Skeletal muscle cell (primary cell): Measurements from ENCODE around the gene VCAM1.

ENCODE experiments used
- DNase-seq: peaks from one replicate; pipeline ENCODE4 v3.0.0-alpha.2; 2010; ENCODE audit warnings: low read depth
- H3K4me3 ChIP-seq: 2 replicates; pipeline ENCODE4 v1.5.1; 2011; ENCODE audit warnings: low read depth, mild to moderate bottlenecking, control low read depth, low read length, moderate library complexity

The VCAM1 gene

GRCh38 chr1:100720751-100721150 is 1.2 kb downstream of the VCAM1 start:
- DNase-seq: no peak
- no peak overlapping the region for H3K4me3 ChIP-seq

GRCh38 chr1:100721526-100722207 is 2.1 kb downstream of the VCAM1 start:
- H3K4me3 ChIP-seq: peak overlapping the region; percentile 31
- DNase-seq: peak; percentile 86

GRCh38 chr1:100722221-100722620 is 2.7 kb downstream of the VCAM1 start:
- no peak overlapping the region for H3K4me3 ChIP-seq

GRCh38 chr1:100724281-100724680 is 4.7 kb downstream of the VCAM1 start:
- no peak for DNase-seq
- H3K4me3 ChIP-seq: no peak overlapping the region

More at GRCh38 chr1:100722221-100722620, 2.7 kb downstream of the VCAM1 start:
- DNase-seq: no peak

- no peak overlapping the region for H3K4me3 ChIP-seq
- DNase-seq: no peak
Measured at GRCh38 chr1:100730130-100730529, 10.6 kb downstream of the VCAM1 start.

GRCh38 chr1:100731309-100731708 is 11.8 kb downstream of the VCAM1 start:
- no peak overlapping the region for H3K4me3 ChIP-seq
- no peak for DNase-seq

- DNase-seq: no peak
- H3K4me3 ChIP-seq: no peak overlapping the region
Measured at GRCh38 chr1:100731758-100732157, 12.2 kb downstream of the VCAM1 start.

GRCh38 chr1:100734676-100735075 is 15.1 kb downstream of the VCAM1 start:
- peak; percentile 37 for DNase-seq
- no peak overlapping the region for H3K4me3 ChIP-seq

GRCh38 chr1:100735244-100735643 is 15.7 kb downstream of the VCAM1 start:
- no peak for DNase-seq
- no peak overlapping the region for H3K4me3 ChIP-seq

- no peak overlapping the region for H3K4me3 ChIP-seq
- DNase-seq: no peak
Measured at GRCh38 chr1:100736324-100736723, 16.8 kb downstream of the VCAM1 start.

GRCh38 chr1:100736746-100737145 is 17.2 kb downstream of the VCAM1 start:
- peak; percentile 53 for DNase-seq
- no peak overlapping the region for H3K4me3 ChIP-seq

- no peak for DNase-seq
- no peak overlapping the region for H3K4me3 ChIP-seq
Measured at GRCh38 chr1:100746542-100746932, 27.0 kb downstream of the VCAM1 start.

- DNase-seq: no peak
- no peak overlapping the region for H3K4me3 ChIP-seq
Measured at GRCh38 chr1:100747771-100748170, 28.2 kb downstream of the VCAM1 start.

GRCh38 chr1:100750005-100750885 is 30.7 kb downstream of the VCAM1 start:
- H3K4me3 ChIP-seq: no peak overlapping the region
- no peak for DNase-seq

- DNase-seq: no peak
- no peak overlapping the region for H3K4me3 ChIP-seq
Measured at GRCh38 chr1:100752791-100753190, 33.2 kb downstream of the VCAM1 start.

GRCh38 chr1:100757946-100758345 is 38.4 kb downstream of the VCAM1 start:
- H3K4me3 ChIP-seq: no peak overlapping the region
- DNase-seq: no peak

- no peak overlapping the region for H3K4me3 ChIP-seq
- no peak for DNase-seq
Measured at GRCh38 chr1:100759188-100759587, 39.6 kb downstream of the VCAM1 start.

GRCh38 chr1:100760511-100760910 is 41.0 kb downstream of the VCAM1 start:
- H3K4me3 ChIP-seq: no peak overlapping the region
- DNase-seq: no peak

- DNase-seq: no peak
- H3K4me3 ChIP-seq: no peak overlapping the region
Measured at GRCh38 chr1:100762461-100762860, 42.9 kb downstream of the VCAM1 start.

GRCh38 chr1:100767176-100767890 is 47.8 kb downstream of the VCAM1 start:
- DNase-seq: peak; percentile 11

More at GRCh38 chr1:100767176-100767890, 47.8 kb downstream of the VCAM1 start:
- H3K4me3 ChIP-seq: no peak overlapping the region
